Body of pancreas (tissue), 4 donors: ENCODE results near the gene SEMA4D. TPM values are rescaled to one million over a fixed set of nuclear protein-coding genes. Genes with fewer than 3 reads are reported as not detected.

ENCODE experiments used
- ATAC-seq: fragments of 150-250 bp; one replicate; pipeline ENCODE4 v1.9.1; 2016
- DNase-seq, 4 donors: peaks; one replicate each; pipeline ENCODE4 v3.0.0-alpha.2; 2019
- H3K27ac ChIP-seq, 4 donors: fragments of 200-600 bp; sonication (generic); 1 replicate in 3 of 4; 2 replicates in 1 of 4; pipeline versions ENCODE4 v1.5.1 to v1.6.1; 2016 to 2019; ENCODE audit warnings: mild to moderate bottlenecking in 1 of 4, mixed read lengths in 1 of 4, moderate library complexity in 1 of 4
- H3K27me3 ChIP-seq, 2 donors: fragments of 200-600 bp; sonication (generic); one replicate each; pipeline ENCODE4 v1.6.0; 2016; ENCODE audit warnings: mild to moderate bottlenecking in 1 of 2
- H3K36me3 ChIP-seq, 2 donors: fragments of 200-600 bp; sonication (generic); replicated peaks in 1 of 2; 2 replicates each; pipeline ENCODE4 v1.5.1; 2016; ENCODE audit warnings: low read depth in 2 of 2; ENCODE audit not compliant: insufficient read depth in 1 of 2
- H3K4me1 ChIP-seq: fragments of 200-600 bp; sonication (generic); one replicate; pipeline ENCODE4 v1.6.0; 2016
- H3K4me3 ChIP-seq, 2 donors: fragments of 200-600 bp; sonication (generic); 1 replicate in 1 of 2; 2 replicates in 1 of 2; pipeline ENCODE4 v1.5.1; 2016 to 2019
- H3K9me3 ChIP-seq, 3 donors: fragments of 200-600 bp; sonication (generic); 1 replicate in 2 of 3; 2 replicates in 1 of 3; pipeline ENCODE4 v1.5.1; 2016
- CTCF ChIP-seq, 7 experiments: fragments of 450-650 bp in 4 of 7; fragments of 200-600 bp in 3 of 7; sonication (generic) in 3 of 7; IDR thresholded peaks; one replicate each; pipeline ENCODE4 v1.5.1; 2016 to 2019; ENCODE audit warnings: antibody characterized with exemption in 7 of 7
- POLR2A ChIP-seq, 3 donors: fragments of 450-650 bp; IDR thresholded peaks; one replicate each; pipeline ENCODE4 v1.6.1; 2016; ENCODE audit warnings: antibody characterized with exemption in 3 of 3, mild to moderate bottlenecking in 2 of 3
- WGBS, 2 donors: methylation state at CpG; one replicate each; pipeline ENCODE4 v1.1.5; 2017; 5-methylcytosine and 5-hydroxymethylcytosine counted together
- intact Hi-C: fragments of 100-400 bp; cut with DNase I; formaldehyde crosslinking; loops from one replicate; pipeline ENCODE4 v1.15.1; 2023
- total RNA-seq, 2 donors: library from RNA; depleted of rRNA; stranded (reverse); fragments of >200 nt; gene quantifications; one replicate each; pipeline ENCODE4 v1.1.0, GENCODE V29; 2016

Gene SEMA4D
- total RNA-seq, 2 donors from 2014 or later, result 15.6 to 18.1 TPM

GRCh38 chr9:89533411-89534095, 35.6 kb upstream of the SEMA4D start:
- Histone ChIP-seq H3K4me1 (peaks cover 14% of the 10 kb centered on the region), H3K4me3 (no peak overlapping the region), H3K36me3 (no peaks in the 10 kb centered on the region), H3K27me3 (no peaks in the 10 kb centered on the region), H3K9me3 (no peaks in the 10 kb centered on the region), H3K27ac (peak overlapping the region in 1 of 4 donors; percentile 64)
- TF ChIP-seq POLR2A (IDR thresholded peaks at IDR 0.05) (no peak), CTCF (IDR thresholded peaks at IDR 0.05) (no peak)
- DNase-seq (peak in 2 of 4 donors; percentile 30 to 42), ATAC-seq (peak; percentile 70)
- intact Hi-C loops, result no loop called here
- 56 to 60% methylated on average over 9 to 10 of the region's 10 CpGs for WGBS, 2 donors

GRCh38 chr9:89532944-89533343, 35.0 kb upstream of the SEMA4D start:
- peaks cover 14% of the 10 kb centered on the region for H3K4me1 ChIP-seq
- no peaks in the 10 kb centered on the region for H3K9me3 ChIP-seq
- no peaks in the 10 kb centered on the region for H3K36me3 ChIP-seq
- DNase-seq (no peak), ATAC-seq (no peak)
- no peak overlapping the region for H3K27ac ChIP-seq
- TF ChIP-seq CTCF (IDR thresholded peaks at IDR 0.05), result no peak
- TF ChIP-seq POLR2A (IDR thresholded peaks at IDR 0.05), result no peak
- no peaks in the 10 kb centered on the region for H3K27me3 ChIP-seq
- 91 to 93% methylated on average over 1 of the region's 1 CpG for WGBS, 2 donors
- intact Hi-C loops, result no loop called here
- H3K4me3 ChIP-seq, result no peak overlapping the region

GRCh38 chr9:89532478-89532877, 34.6 kb upstream of the SEMA4D start:
- no peak for TF ChIP-seq CTCF (IDR thresholded peaks at IDR 0.05)
- TF ChIP-seq POLR2A (IDR thresholded peaks at IDR 0.05), result no peak
- WGBS, 2 donors, result 45 to 57% methylated on average over 4 of the region's 4 CpGs
- no peak overlapping the region for H3K4me3 ChIP-seq
- peaks cover 14% of the 10 kb centered on the region for H3K4me1 ChIP-seq
- DNase-seq, result peak in 1 of 4 donors; percentile 26
- H3K27ac ChIP-seq, result no peak overlapping the region
- H3K27me3 ChIP-seq, result no peaks in the 10 kb centered on the region
- ATAC-seq, result no peak
- H3K9me3 ChIP-seq, result no peaks in the 10 kb centered on the region
- intact Hi-C loops, result no loop called here
- no peaks in the 10 kb centered on the region for H3K36me3 ChIP-seq

- Histone ChIP-seq H3K9me3 (no peaks in the 10 kb centered on the region), H3K4me3 (no peak overlapping the region), H3K4me1 (peaks cover 14% of the 10 kb centered on the region), H3K36me3 (no peaks in the 10 kb centered on the region), H3K27ac (no peak overlapping the region), H3K27me3 (no peaks in the 10 kb centered on the region)
- no peak for TF ChIP-seq POLR2A (IDR thresholded peaks at IDR 0.05)
- WGBS, 2 donors, result 87 to 89% methylated on average over 3 to 4 of the region's 4 CpGs
- intact Hi-C loops, result no loop called here
- no peak for ATAC-seq
- DNase-seq, result no peak
Observed at GRCh38 chr9:89531766-89532165, 33.9 kb upstream of the SEMA4D start.

GRCh38 chr9:89530726-89531125, 32.8 kb upstream of the SEMA4D start:
- H3K36me3 ChIP-seq, result no peaks in the 10 kb centered on the region
- WGBS, 2 donors, result 84 to 87% methylated on average over 6 of the region's 6 CpGs
- DNase-seq (no peak), ATAC-seq (no peak)
- H3K27ac ChIP-seq, result no peak overlapping the region
- H3K9me3 ChIP-seq, result no peaks in the 10 kb centered on the region
- H3K4me1 ChIP-seq, result peaks cover 20% of the 10 kb centered on the region
- no peak overlapping the region for H3K4me3 ChIP-seq
- H3K27me3 ChIP-seq, result no peaks in the 10 kb centered on the region
- intact Hi-C loops, result no loop called here
- TF ChIP-seq CTCF (IDR thresholded peaks at IDR 0.05) (no peak), POLR2A (IDR thresholded peaks at IDR 0.05) (no peak)
